ENCODE results near the gene GLG1. TPM values are rescaled to one million over a fixed set of nuclear protein-coding genes. Genes with fewer than 3 reads are reported as not detected.
A peak's percentile ranks its signal among the peaks of the same experiment; 100 is the strongest.

GLG1 gene
- total RNA-seq, 1 donor from 2014 or later = 50.2 TPM

GRCh38 chr16:74605746-74606520, 981 bp downstream of the GLG1 start:
- intact Hi-C loops (cut with micrococcal nuclease) = loop anchor here (2.0 to 5.0 kb wide), 4 partner anchors 21 to 239 kb away; no protein-coding TSS in a partner anchor
- Mint-ChIP-seq H3K4me3 (ENCODE audit: low read depth) (peak overlapping the region; percentile 99), H3K27me3 (ENCODE audit: low read depth) (peaks cover 3% of the 10 kb centered on the region), H3K4me1 (ENCODE audit: low read depth) (peaks cover 63% of the 10 kb centered on the region), H3K9me3 (no peaks in the 10 kb centered on the region), H3K36me3 (ENCODE audit: low read depth) (peaks cover 26% of the 10 kb centered on the region), H3K27ac (peak overlapping the region; percentile 85)
- no peak for DNase-seq (ENCODE audit: low spot score)

GRCh38 chr16:74605332-74605731, 1.6 kb downstream of the GLG1 start:
- Mint-ChIP-seq H3K4me3 (ENCODE audit: low read depth) (peak overlapping the region; percentile 99), H3K36me3 (ENCODE audit: low read depth) (peaks cover 26% of the 10 kb centered on the region), H3K9me3 (no peaks in the 10 kb centered on the region), H3K27ac (no peak overlapping the region), H3K4me1 (ENCODE audit: low read depth) (peaks cover 68% of the 10 kb centered on the region), H3K27me3 (ENCODE audit: low read depth) (no peaks in the 10 kb centered on the region)
- no peak for DNase-seq (ENCODE audit: low spot score)
- intact Hi-C loops (cut with micrococcal nuclease) = loop anchor here (5.0 kb wide), 3 partner anchors 43 to 238 kb away; no protein-coding TSS in a partner anchor

DNA sequence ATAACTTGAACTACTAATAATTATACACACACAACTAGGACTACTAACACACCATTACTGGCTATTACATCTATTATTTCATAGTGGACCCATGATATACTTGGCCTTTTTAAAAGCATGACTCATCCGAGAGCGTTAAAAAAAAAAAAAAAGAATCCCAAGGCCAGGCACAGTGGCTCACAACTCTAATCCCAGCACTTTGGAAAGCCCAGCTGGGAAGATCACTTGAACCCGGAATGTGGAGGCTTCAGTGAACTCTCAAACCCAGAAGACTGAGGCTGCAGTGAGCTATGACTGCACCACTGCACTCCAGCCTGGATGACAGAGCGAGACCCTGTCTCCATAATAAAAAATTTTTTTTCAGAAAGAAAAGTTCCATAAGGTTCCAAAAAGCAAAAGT, 3.1 kb downstream of the GLG1 start:
- Mint-ChIP-seq H3K4me1 (ENCODE audit: low read depth) (peaks cover 70% of the 10 kb centered on the region), H3K27me3 (ENCODE audit: low read depth) (no peaks in the 10 kb centered on the region), H3K4me3 (ENCODE audit: low read depth) (no peak overlapping the region), H3K9me3 (no peaks in the 10 kb centered on the region), H3K27ac (no peak overlapping the region), H3K36me3 (ENCODE audit: low read depth) (peaks cover 29% of the 10 kb centered on the region)
- intact Hi-C loops (cut with micrococcal nuclease) = no loop called here
- DNase-seq (ENCODE audit: low spot score) = no peak

- no peaks in the 10 kb centered on the region for H3K9me3 Mint-ChIP-seq
- peak overlapping the region; percentile 71 for H3K27ac Mint-ChIP-seq
- H3K4me3 Mint-ChIP-seq (ENCODE audit: low read depth) = peak overlapping the region; percentile 38
- intact Hi-C loops (cut with micrococcal nuclease) = no loop called here
- peaks cover 34% of the 10 kb centered on the region for H3K36me3 Mint-ChIP-seq (ENCODE audit: low read depth)
- peaks cover 60% of the 10 kb centered on the region for H3K4me1 Mint-ChIP-seq (ENCODE audit: low read depth)
- peak; percentile 73 for DNase-seq (ENCODE audit: low spot score)
- no peaks in the 10 kb centered on the region for H3K27me3 Mint-ChIP-seq (ENCODE audit: low read depth)
Measured at GRCh38 chr16:74601126-74601871, 5.6 kb downstream of the GLG1 start.

DNA sequence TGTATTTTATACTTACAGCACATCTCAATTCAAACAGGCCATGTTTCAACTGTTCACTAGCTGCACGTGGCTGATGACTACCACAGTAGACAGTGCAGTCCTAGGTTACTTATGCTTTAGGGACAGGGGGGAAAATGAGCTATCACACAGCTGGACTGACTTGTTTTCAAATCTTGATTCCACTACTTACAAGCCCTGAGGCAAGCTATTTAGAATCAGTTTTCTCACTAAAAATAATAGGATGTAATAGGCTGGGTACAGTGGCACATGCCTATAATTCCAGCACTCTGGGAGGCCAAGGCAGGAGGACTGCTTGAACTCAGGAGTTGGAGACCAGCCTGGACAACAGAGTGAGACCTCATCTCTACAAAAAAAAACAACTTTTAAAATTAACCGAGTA, 10.3 kb downstream of the GLG1 start:
- no peak overlapping the region for H3K27ac Mint-ChIP-seq
- peaks cover 37% of the 10 kb centered on the region for H3K4me1 Mint-ChIP-seq (ENCODE audit: low read depth)
- no peaks in the 10 kb centered on the region for H3K27me3 Mint-ChIP-seq (ENCODE audit: low read depth)
- DNase-seq (ENCODE audit: low spot score) = no peak
- no peaks in the 10 kb centered on the region for H3K9me3 Mint-ChIP-seq
- H3K4me3 Mint-ChIP-seq (ENCODE audit: low read depth) = no peak overlapping the region
- peaks cover 30% of the 10 kb centered on the region for H3K36me3 Mint-ChIP-seq (ENCODE audit: low read depth)
- intact Hi-C loops (cut with micrococcal nuclease) = no loop called here

- DNase-seq (ENCODE audit: low spot score) = no peak
- Mint-ChIP-seq H3K27me3 (ENCODE audit: low read depth) (no peaks in the 10 kb centered on the region), H3K27ac (no peak overlapping the region), H3K4me1 (ENCODE audit: low read depth) (peaks cover 19% of the 10 kb centered on the region), H3K9me3 (no peaks in the 10 kb centered on the region), H3K36me3 (ENCODE audit: low read depth) (peaks cover 25% of the 10 kb centered on the region), H3K4me3 (ENCODE audit: low read depth) (no peak overlapping the region)
- intact Hi-C loops (cut with micrococcal nuclease) = no loop called here
Measured at GRCh38 chr16:74592847-74593246, 14.1 kb downstream of the GLG1 start.

DNA sequence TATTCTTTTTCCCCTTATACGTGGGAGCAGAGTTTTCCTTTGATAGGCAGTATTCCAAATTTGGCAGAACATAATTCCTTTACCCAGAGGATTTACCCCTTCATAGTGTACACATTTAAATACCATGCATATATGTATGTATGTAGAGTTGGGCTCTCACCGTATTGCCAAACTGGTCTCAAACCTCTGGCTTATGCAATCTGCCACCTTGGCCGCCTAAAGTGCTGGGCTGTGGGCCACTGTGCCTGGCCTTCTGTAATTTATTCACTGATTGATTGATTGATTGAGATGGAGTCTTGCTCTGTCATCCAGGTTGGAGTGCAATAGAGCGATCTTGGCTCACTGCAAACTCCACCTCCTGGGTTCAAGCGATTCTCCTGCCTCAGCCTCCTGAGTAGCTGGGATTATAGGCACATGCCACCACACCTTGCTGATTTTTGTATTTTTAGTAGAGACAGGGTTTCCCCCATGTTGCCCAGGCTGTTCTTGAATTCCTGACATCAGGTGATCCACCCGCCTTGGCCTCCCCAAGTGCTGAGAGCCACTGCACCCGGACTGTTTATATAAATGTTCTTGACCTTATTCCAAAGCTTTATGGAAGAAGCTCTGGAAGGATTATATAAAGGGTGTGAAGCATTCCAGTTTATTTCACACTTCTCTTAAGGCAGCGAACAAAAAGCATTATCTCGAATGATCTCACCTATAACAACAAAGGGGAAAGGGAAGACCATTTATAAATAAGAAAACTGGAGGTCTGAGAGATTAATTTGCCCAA, 14.9 kb downstream of the GLG1 start:
- Mint-ChIP-seq H3K27me3 (ENCODE audit: low read depth) (no peaks in the 10 kb centered on the region), H3K4me1 (ENCODE audit: low read depth) (peaks cover 22% of the 10 kb centered on the region), H3K4me3 (ENCODE audit: low read depth) (no peak overlapping the region), H3K27ac (no peak overlapping the region), H3K9me3 (no peaks in the 10 kb centered on the region), H3K36me3 (ENCODE audit: low read depth) (peaks cover 30% of the 10 kb centered on the region)
- intact Hi-C loops (cut with micrococcal nuclease) = no loop called here
- no peak for DNase-seq (ENCODE audit: low spot score)

DNA sequence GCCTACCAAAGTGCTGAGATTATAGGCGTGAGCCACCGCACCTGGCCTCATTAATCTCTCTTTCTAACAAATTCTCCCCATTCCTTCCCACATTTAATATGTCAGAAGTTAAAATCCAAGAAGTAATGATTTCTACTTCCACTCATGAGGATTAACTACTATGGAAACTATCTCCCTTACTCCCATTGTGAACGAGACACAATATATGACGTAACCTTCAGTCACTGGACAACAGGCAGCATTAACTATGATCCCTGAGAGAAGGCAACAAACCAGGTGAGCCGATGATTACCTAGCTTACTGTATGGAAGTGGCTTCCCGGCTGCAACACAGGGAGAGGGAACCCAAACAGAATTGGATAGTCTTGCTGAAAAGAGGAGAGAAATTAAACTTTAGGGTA, 20.0 kb downstream of the GLG1 start:
- Mint-ChIP-seq H3K27ac (no peak overlapping the region), H3K4me3 (ENCODE audit: low read depth) (no peak overlapping the region), H3K36me3 (ENCODE audit: low read depth) (peaks cover 17% of the 10 kb centered on the region), H3K27me3 (ENCODE audit: low read depth) (no peaks in the 10 kb centered on the region), H3K9me3 (no peaks in the 10 kb centered on the region), H3K4me1 (ENCODE audit: low read depth) (peaks cover 19% of the 10 kb centered on the region)
- DNase-seq (ENCODE audit: low spot score) = no peak
- intact Hi-C loops (cut with micrococcal nuclease) = no loop called here

DNA sequence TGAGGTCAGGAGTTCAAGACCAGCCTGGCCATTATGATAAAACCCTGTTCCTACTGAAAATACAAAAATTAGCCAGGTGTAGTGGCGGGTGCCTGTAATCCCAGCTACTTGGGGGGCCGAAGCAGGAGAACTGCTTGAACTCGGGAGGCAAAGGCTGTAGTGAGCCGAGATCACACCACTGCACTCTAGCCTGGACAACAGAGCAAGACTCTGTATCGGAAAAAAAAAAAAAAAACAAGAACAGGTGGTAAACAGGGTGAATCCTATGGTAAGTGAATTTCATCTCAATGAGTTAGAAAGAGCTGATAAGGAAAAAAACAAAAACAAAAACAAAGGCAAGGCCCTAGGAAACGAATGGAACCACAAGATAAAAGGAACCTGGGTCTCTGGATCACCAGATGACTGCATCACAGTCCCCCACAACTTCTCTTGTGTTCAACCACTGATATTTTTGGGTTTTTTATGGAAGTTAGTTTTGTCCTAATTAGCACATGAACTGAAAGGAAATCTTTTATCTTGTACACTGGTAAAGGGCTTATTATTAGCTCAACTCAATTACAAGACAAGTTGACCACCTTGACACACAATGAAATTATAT, 21.0 kb downstream of the GLG1 start:
- Mint-ChIP-seq H3K27me3 (ENCODE audit: low read depth) (no peaks in the 10 kb centered on the region), H3K36me3 (ENCODE audit: low read depth) (peaks cover 17% of the 10 kb centered on the region), H3K9me3 (no peaks in the 10 kb centered on the region), H3K4me3 (ENCODE audit: low read depth) (no peak overlapping the region), H3K4me1 (ENCODE audit: low read depth) (peaks cover 22% of the 10 kb centered on the region), H3K27ac (no peak overlapping the region)
- no peak for DNase-seq (ENCODE audit: low spot score)
- intact Hi-C loops (cut with micrococcal nuclease) = no loop called here

DNA sequence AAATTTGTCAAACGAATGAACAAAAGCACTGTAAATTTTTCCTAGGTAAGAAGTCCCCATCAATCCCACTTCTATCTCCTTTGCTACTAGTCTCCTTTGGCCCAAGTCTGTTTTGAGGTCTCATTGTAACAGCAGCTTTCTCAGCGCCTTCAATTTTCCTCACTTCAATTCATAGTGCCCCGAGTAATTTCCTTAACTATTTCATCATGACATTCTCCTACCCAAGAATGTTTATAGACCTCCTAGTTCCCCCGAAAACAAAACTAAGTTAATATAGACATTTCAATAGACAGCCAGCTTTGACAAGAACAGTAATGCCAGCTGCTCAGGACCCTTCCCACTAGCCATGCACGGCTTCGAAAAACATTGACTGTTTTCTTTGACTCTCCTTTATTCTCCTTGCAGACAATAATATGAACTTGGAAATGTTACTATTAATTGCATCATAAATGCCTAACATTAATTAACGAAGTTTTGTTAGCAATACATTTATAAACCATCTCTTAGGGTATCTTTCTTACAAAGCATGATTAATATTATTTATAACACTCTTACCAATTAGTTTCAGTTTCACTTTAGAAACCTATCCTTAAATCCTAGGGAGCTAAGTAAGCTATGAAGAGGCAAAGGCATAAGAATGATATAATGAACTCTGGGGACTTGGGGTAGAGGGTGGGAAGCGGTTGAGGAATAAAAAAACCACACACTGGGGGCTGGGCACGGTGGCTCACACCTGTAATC, 22.8 kb downstream of the GLG1 start:
- no peak for DNase-seq (ENCODE audit: low spot score)
- Mint-ChIP-seq H3K36me3 (ENCODE audit: low read depth) (peaks cover 17% of the 10 kb centered on the region), H3K4me3 (ENCODE audit: low read depth) (no peak overlapping the region), H3K27ac (no peak overlapping the region), H3K4me1 (ENCODE audit: low read depth) (peaks cover 31% of the 10 kb centered on the region), H3K27me3 (ENCODE audit: low read depth) (no peaks in the 10 kb centered on the region), H3K9me3 (no peaks in the 10 kb centered on the region)
- intact Hi-C loops (cut with micrococcal nuclease) = no loop called here

DNA sequence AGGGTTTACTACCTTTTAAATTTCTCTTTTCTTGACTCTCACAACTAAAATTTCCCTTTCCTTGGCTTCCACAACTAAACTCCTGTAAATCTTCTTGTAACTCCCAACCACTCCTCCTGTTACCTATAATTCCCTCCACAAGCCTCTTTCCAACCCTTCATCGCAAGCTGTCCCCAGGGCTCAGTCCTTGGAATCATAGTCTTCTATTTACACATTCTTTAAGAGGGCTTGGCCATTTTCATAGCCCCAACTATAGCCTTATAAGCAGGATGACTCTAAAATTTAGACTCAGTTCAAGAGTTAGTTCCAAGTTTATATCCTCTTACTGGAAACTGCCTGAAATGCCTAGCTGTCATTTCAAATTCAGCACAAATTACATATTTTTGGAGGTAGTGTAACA, 23.9 kb downstream of the GLG1 start:
- Mint-ChIP-seq H3K4me1 (ENCODE audit: low read depth) (peaks cover 41% of the 10 kb centered on the region), H3K27me3 (ENCODE audit: low read depth) (no peaks in the 10 kb centered on the region), H3K36me3 (ENCODE audit: low read depth) (peaks cover 12% of the 10 kb centered on the region), H3K9me3 (no peaks in the 10 kb centered on the region), H3K27ac (no peak overlapping the region), H3K4me3 (ENCODE audit: low read depth) (no peak overlapping the region)
- no peak for DNase-seq (ENCODE audit: low spot score)
- intact Hi-C loops (cut with micrococcal nuclease) = no loop called here

DNA sequence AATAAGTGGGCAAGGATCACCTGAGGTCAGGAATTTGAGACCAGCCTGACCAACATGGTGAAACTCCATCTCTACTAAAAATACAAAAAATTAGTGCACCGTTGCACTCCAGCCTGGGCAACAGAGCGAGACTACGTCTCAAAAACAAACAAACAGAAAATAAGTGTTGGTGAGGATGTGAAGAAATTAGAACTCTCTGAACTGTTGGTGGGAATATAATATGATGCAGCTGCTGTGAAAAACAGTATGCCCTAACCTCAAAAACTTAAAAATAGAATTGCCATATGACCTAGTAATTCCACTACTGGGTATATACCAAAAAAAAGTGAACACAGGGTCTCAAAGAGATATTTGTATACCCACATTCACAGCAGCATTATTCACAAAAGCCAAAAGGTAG, 26.1 kb downstream of the GLG1 start:
- H3K27me3 Mint-ChIP-seq (ENCODE audit: low read depth) = no peaks in the 10 kb centered on the region
- intact Hi-C loops (cut with micrococcal nuclease) = no loop called here
- peaks cover 2% of the 10 kb centered on the region for H3K36me3 Mint-ChIP-seq (ENCODE audit: low read depth)
- no peak for DNase-seq (ENCODE audit: low spot score)
- no peaks in the 10 kb centered on the region for H3K9me3 Mint-ChIP-seq
- H3K4me3 Mint-ChIP-seq (ENCODE audit: low read depth) = no peak overlapping the region
- no peak overlapping the region for H3K27ac Mint-ChIP-seq
- H3K4me1 Mint-ChIP-seq (ENCODE audit: low read depth) = peaks cover 36% of the 10 kb centered on the region

Data from activated T-helper 2 cell treated with anti-CD3 and anti-CD28 coated beads, Interferon-gamma antibody, Interleukin-2, Interleukin-4, amounts not matched to agents 10 μg/mL and 5 μg/mL and 100 μg/mL, durations not matched to agents 14 hours and 24 hours and 36 hours (primary cell).